GM19463 (cell line): Measurements from ENCODE around the gene SPDEF.

Source experiments
- ATAC-seq: cut with Tn5 transposase; IDR thresholded peaks from one replicate; pipeline ENCODE4 v1.9.1; 2021; ENCODE audit warnings: mild to moderate bottlenecking, moderate library complexity; ENCODE audit not compliant: unreplicated experiment

Gene SPDEF

GRCh38 chr6:34556031-34556471, at the start of gene SPDEF:
Gene SPDEF (minus strand): TSS chr6:34556329. CDS start chr6:34544455, 11,874 bp downstream.
- ATAC-seq: no peak

DNA sequence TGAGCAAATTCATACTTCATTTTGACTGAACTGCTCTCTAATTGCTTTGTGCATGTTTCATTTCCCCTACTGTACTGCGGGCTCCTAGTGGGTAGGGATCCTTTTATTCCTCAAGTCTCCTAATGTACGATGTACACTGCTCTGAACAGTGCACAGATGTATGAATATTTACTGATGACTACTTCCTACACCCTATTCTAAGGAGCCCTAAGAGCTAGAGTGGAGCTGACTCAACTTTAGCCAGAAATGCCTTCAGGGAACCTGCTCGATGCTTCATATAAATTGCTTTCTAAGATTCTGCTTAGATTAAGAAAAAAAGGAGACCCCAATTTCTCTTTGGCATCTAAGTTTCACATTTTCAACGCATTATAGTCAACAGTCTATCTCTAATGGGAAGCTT, 47.6 kb upstream of the SPDEF start:
- no peak for ATAC-seq

- no peak for ATAC-seq
Measured at GRCh38 chr6:34602318-34603111, 46.4 kb upstream of the SPDEF start.

DNA sequence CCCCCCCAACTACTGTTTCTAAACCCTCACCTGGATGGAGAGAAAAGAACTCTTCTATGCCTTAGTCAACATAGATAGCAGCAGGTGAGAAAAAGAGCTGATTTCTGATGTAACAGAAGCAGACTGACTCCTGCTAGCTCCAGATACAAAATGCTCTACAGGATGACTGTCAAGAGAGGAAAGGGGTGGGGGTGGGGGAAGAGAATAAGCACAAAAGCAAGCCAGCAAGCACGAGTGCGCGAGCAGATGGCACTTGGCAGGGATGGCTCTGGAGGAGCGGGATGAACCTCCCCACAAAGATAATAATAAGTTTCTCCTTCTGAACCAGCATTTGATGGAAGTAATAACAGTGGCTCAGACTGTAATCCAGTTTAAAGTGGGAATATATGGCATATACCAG, 45.6 kb upstream of the SPDEF start:
- ATAC-seq: no peak

GRCh38 chr6:34600796-34601195, 44.7 kb upstream of the SPDEF start:
- no peak for ATAC-seq

GRCh38 chr6:34600101-34600500, 44.0 kb upstream of the SPDEF start:
- ATAC-seq: no peak

DNA sequence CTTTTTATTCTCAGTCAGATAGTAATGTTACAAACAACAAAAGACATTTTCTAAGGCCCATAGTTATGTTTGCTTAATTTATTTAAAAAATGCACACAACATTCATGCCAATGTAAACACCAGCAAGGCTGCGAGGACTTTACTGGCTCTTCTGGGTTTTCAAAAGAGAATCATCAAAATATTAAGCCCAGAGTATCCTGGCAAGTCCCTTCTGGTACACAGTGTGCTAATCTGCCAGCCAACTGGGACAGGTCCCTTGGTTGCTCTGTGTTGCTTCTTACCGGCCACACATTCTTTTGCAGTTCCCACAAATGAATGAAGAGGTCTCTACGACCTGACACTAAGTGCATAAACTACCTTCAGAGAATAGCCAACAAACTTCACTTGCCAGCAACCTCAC, 42.6 kb upstream of the SPDEF start:
- no peak for ATAC-seq

DNA sequence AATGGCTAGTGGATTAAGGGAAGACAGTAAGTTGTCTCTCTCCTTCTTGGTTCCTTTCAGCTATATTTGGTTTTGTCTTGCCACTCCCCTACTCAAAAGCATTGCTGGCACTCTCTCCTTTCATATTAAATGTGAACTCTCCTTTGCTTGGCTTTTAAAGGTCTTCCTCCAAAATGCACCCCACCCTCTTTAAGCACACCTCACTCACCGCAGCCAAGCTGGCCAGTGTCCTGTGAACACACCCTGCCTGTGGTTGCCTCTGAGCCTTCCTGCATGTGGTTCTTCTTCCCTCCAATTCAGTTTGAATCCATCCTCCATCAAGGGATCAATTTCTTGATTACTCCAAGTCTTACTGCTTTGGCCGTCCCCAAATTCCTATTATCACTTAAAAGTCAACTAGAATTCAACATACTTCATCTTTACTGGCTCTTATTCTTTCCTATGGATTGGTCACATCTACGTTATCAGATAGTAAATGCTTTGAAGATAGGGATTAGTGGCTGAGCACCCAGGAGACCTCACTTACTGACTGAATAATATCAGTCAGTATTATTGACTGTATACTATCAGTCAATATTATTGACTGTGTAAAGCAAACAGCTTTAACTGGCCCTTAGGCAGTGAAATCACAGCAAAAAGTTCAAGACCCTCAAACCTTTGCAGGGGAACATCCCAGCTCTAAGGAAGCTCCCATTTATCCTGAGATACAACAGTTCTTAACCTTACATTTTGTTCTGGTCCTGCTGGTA, 41.6 kb upstream of the SPDEF start:
- ATAC-seq: no peak

- ATAC-seq: no peak
Measured at GRCh38 chr6:34596798-34597197, 40.7 kb upstream of the SPDEF start.

GRCh38 chr6:34595332-34596184, 39.4 kb upstream of the SPDEF start:
- ATAC-seq: no peak

- no peak for ATAC-seq
Measured at GRCh38 chr6:34593701-34594100, 37.6 kb upstream of the SPDEF start.

DNA sequence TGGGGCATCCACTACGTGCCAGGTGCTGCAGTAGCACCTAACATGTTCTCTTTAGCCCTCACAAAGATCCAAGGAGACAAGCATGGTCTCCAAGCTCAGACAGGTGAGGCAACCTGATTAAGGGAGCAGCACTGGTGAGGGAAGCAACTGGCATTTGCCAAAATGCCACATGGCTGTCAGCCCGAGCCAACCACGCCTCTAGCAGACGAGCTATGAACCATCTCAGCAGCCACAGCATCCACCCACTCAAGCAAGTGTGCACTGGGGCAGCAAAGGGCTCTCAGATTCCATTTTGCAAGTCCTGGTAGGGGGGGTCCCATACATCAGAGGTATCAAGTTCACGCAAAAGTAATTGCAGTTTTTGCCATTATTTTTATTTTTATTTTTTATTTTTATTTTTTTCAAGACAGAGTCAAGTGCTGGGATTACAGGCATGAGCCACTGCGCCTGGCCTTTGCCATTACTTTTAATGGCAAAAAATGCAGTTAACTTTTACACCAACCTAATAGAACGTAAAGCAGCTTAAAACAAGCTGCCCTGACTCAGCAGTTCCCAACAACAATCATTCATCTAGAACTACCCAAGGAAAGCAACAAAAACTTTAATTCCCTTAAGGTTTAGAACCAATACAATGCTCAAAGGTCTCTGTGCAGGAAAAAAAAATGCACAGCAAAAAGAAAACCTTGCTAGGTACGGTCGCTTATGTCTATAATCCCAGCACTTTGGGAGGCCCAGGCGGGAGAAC, 36.3 kb upstream of the SPDEF start:
- no peak for ATAC-seq

GRCh38 chr6:34589691-34590090, 33.6 kb upstream of the SPDEF start:
- no peak for ATAC-seq

DNA sequence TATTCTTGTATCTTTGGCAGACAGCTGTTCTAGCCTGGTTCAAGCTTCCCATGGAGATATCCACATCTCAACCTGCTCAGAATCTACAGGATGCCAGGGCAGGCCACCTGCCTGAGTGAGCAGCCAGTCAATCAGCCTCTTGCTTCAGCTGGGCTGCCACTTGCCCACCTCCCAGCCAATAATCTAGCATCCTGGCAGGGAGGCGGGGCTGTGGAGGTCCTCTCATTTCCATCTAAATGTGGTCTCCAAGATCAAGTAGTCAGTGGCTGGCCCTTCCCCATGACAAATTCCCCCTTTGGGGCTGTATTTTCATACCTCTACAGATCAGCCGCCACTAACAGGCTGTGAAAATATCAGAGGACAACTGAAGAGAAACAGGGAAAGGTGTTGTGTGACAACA, 33.0 kb upstream of the SPDEF start:
- no peak for ATAC-seq

DNA sequence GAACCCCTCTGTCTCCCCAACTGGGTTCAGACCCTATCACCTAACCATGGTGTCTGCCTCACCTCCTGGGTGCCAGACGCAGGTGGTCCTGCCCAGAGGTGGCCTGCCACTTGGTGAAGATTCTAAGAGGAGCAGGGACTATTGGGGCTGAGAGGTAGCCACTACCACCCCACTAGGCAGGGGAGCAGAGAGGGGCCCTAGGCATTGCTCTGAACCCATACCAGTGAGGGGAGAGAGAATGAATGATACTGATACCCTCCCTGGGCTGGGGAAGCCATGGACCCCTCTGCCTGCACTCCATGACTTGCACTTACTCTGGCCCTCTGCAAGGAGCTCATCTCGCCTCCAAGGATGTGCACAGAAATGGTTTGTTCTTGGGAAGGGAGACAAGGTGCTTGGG, 31.7 kb upstream of the SPDEF start:
- no peak for ATAC-seq

GRCh38 chr6:34587325-34587724, 31.2 kb upstream of the SPDEF start:
- ATAC-seq: no peak

DNA sequence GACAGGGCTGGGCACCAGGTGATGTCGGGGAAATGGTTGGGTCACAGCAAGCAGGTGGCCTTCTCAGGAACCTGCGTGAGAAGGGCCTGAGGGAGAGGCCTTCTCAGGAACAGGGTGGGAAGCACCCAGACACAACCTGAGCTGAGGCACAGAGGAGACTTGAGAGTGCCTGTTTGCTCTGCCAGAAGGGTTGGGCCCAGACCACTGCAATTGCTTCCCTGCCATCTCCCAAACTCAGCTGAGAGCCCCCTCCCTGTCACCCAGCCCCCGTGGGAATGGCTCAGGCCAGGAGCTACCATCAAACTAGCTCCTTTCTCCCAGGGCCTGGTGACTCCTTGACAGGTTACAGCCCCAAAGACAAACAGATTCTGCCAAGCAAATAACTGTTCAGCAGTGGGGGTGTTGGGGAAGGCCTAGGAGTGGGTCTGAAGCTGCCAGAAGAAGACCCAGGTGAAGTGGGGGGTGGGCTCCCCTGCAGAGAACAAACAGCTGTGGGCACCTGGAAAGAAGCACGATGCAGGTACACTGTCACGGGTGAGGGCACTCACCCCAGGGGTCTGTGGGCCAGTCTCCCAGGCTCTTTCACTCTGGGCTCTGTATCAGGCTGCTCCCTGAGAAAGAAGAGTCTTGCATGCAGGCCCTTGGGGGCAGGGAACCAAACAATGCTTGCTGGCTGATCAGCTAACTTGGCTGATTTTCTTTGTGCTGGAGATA, 30.4 kb upstream of the SPDEF start:
- ATAC-seq: no peak

DNA sequence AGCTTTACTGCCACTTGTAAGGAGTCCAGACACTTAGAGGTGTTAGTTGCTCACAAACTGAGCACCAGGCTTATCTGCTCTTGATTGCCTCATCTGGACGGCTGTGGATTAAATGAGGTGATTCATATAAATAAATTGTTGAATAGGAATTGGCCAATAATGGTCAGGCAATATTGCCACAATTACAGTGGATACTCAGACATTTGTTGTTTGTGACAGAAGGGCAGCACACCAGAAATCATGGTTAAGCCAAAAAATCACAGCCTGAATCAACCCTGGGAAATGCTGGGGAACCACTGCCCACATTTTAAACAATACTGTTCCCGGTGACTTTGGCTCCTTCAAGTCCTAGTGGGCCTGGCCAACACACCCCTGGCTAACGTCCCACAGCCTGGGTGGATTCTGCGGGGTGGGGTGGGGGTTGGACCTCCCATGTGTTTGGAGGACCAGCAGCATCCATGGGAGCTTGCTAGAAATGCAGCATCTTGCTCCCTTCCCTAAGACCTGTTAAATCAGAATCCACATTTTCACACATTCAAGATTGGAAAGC, 29.5 kb upstream of the SPDEF start:
- ATAC-seq: no peak

DNA sequence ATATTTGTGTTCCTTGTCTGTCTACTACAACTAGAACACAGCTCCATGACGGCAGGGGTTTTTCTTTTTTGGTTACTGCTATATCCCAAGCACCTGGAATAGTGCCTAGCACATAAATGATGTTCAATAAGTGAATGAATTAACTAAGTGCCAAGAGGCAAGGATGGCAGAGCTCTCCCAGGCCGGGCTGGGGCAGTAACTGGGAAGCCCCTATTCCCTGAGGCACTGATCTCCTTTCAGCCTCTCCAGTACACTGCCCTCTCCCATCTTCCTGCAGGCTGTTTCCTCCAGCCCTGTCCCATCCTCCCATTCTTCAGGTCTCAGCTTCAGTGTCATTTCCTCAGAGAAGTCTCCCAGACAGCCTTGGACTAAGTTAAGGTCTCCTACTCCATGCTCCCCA, 29.0 kb upstream of the SPDEF start:
- ATAC-seq: no peak

GRCh38 chr6:34584694-34585093, 28.6 kb upstream of the SPDEF start:
- no peak for ATAC-seq
